Smooth muscle cell (in vitro differentiated cells): ENCODE measurements around the gene ZNF385A. TPM values are rescaled to one million over a fixed set of nuclear protein-coding genes. Genes with fewer than 3 reads are reported as not detected.

ENCODE experiments used
- DNase-seq: peaks from one replicate; lab custom pipeline; 2025; ENCODE audit not compliant: unreplicated experiment; lab: John Stamatoyannopoulos, UW
- H2AFZ ChIP-seq: fragments of 200-600 bp; sonication (generic); 2 replicates; pipeline ENCODE4 v1.6.0; 2016; ENCODE audit warnings: antibody characterized with exemption, low read depth, mild to moderate bottlenecking
- H3F3A ChIP-seq: fragments of 200-600 bp; sonication (generic); 2 replicates; pipeline ENCODE4 v1.6.0; 2017; ENCODE audit warnings: antibody characterized with exemption, low read depth
- H3K27ac ChIP-seq: fragments of 200-600 bp; sonication (generic); 2 replicates; pipeline ENCODE4 v1.5.1; 2016; ENCODE audit warnings: low read depth, mild to moderate bottlenecking
- H3K27me3 ChIP-seq: fragments of 200-600 bp; sonication (generic); 2 replicates; pipeline ENCODE4 v1.6.1; 2016; ENCODE audit warnings: low read depth, mild to moderate bottlenecking
- H3K36me3 ChIP-seq: fragments of 200-600 bp; sonication (generic); 2 replicates; pipeline ENCODE4 v1.5.1; 2016; ENCODE audit warnings: low read depth
- H3K4me1 ChIP-seq: fragments of 200-600 bp; sonication (generic); 2 replicates; pipeline ENCODE4 v1.5.1; 2016; ENCODE audit warnings: low read depth
- H3K4me2 ChIP-seq: fragments of 200-600 bp; sonication (generic); 2 replicates; pipeline ENCODE4 v1.6.0; 2016; ENCODE audit warnings: mild to moderate bottlenecking
- H3K4me3 ChIP-seq: fragments of 200-600 bp; sonication (generic); 2 replicates; pipeline ENCODE4 v1.5.1; 2016; ENCODE audit warnings: mild to moderate bottlenecking
- H3K79me2 ChIP-seq: fragments of 200-600 bp; sonication (generic); 2 replicates; pipeline ENCODE4 v1.6.0; 2016; ENCODE audit warnings: low read depth, mild to moderate bottlenecking
- H3K9ac ChIP-seq: fragments of 200-600 bp; sonication (generic); 2 replicates; pipeline ENCODE4 v1.6.0; 2016; ENCODE audit warnings: low read depth
- H3K9me3 ChIP-seq: fragments of 200-600 bp; sonication (generic); replicated peaks from 2 replicates; pipeline ENCODE4 v1.5.1; 2016; ENCODE audit warnings: low read depth
- H4K20me1 ChIP-seq: fragments of 200-600 bp; sonication (generic); 2 replicates; pipeline ENCODE4 v1.6.0; 2016; ENCODE audit warnings: low read depth
- WGBS: methylation state at CpG from one replicate; pipeline ENCODE4 v1.1.7; 2016; ENCODE audit warnings: low lambda C conversion rate; 5-methylcytosine and 5-hydroxymethylcytosine counted together
- polyA plus RNA-seq: library from polyadenylated mRNA; unstranded; fragments of >200 nt; fragmentation: Nextera tagmentation; extraction: Ambion mirVana; gene quantifications from 2 replicates; pipeline ENCODE4 v1.2.1, GENCODE V29; 2016
- total RNA-seq: library from RNA; depleted of rRNA; stranded (reverse); fragments of >200 nt; gene quantifications from 2 replicates; pipeline ENCODE4 v1.2.3, GENCODE V29; 2014
- TF ChIP-seq, protein P1 (sequence below): fragments of 200-600 bp; sonication (generic); IDR thresholded peaks from 2 replicates; pipeline ENCODE4 v1.5.1; 2017; ENCODE audit warnings: borderline replicate concordance, mild to moderate bottlenecking, antibody characterized with exemption; ENCODE audit not compliant: insufficient read depth, poor library complexity, severe bottlenecking

ZNF385A gene
- total and polyA plus RNA-seq, 2 experiments from 2014 or later: 6.5 to 20.2 TPM

DNA sequence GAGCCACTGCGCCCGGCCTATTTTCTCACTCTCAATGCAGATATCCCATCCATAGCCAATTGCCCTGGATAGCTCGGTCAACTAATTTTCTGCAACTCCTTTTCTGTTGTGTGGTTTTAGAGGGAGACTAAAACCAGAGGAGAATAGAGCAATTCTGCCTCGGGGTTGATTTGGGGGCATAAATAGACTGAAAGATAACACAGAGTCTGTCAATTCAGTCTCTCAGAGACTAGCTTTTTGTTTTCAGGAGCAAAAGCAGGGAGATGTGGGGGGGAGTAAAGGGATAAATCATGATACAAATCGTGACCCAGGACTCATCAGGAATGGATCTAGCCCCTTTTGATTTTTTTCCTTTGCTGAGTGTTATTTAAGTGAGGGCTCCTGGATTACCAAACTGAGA lies 53.1 kb downstream of the ZNF385A start:
- TF ChIP-seq, protein P1, sequence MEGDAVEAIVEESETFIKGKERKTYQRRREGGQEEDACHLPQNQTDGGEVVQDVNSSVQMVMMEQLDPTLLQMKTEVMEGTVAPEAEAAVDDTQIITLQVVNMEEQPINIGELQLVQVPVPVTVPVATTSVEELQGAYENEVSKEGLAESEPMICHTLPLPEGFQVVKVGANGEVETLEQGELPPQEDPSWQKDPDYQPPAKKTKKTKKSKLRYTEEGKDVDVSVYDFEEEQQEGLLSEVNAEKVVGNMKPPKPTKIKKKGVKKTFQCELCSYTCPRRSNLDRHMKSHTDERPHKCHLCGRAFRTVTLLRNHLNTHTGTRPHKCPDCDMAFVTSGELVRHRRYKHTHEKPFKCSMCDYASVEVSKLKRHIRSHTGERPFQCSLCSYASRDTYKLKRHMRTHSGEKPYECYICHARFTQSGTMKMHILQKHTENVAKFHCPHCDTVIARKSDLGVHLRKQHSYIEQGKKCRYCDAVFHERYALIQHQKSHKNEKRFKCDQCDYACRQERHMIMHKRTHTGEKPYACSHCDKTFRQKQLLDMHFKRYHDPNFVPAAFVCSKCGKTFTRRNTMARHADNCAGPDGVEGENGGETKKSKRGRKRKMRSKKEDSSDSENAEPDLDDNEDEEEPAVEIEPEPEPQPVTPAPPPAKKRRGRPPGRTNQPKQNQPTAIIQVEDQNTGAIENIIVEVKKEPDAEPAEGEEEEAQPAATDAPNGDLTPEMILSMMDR: no peak
- no peak overlapping the region for H3K27ac ChIP-seq
- H3K79me2 ChIP-seq: peaks cover 90% of the 10 kb centered on the region
- no peak overlapping the region for H2AFZ ChIP-seq
- DNase-seq: no peak
- H4K20me1 ChIP-seq: peaks cover 68% of the 10 kb centered on the region
- no peak overlapping the region for H3K4me3 ChIP-seq
- no peak overlapping the region for H3K9ac ChIP-seq
- H3K4me1 ChIP-seq: peaks cover 6% of the 10 kb centered on the region
- H3K27me3 ChIP-seq: no peaks in the 10 kb centered on the region
- H3K9me3 ChIP-seq: no peaks in the 10 kb centered on the region
- H3K36me3 ChIP-seq: no peaks in the 10 kb centered on the region
- H3K4me2 ChIP-seq: no peak overlapping the region
- no peaks in the 10 kb centered on the region for H3F3A ChIP-seq
- 70% methylated on average over 5 of the region's 5 CpGs for WGBS

DNA sequence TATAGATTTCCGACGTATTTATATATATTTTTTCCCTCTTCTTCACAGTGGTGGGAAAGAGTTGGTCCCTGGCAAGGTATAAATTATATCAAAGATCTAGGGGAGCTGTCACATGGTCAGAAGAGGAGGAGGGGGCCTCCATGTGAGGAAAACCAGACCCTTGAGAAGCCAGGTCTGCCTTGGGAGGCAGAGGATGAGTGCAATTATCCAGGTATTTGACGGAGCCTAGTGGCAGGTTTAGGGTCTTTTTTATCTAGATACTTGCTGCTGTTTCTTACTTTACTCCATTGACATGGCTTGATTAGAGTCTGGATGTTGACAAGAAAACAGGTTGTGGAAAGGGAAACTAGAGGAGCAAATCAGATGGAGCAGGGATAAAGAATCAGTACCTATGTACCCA lies 54.1 kb downstream of the ZNF385A start:
- H3K4me3 ChIP-seq: no peak overlapping the region
- peaks cover 93% of the 10 kb centered on the region for H3K79me2 ChIP-seq
- no peak overlapping the region for H3K4me2 ChIP-seq
- H3K36me3 ChIP-seq: no peaks in the 10 kb centered on the region
- WGBS: 74% methylated on average over 3 of the region's 3 CpGs
- no peak overlapping the region for H3K9ac ChIP-seq
- no peaks in the 10 kb centered on the region for H3K27me3 ChIP-seq
- H3K9me3 ChIP-seq: no peaks in the 10 kb centered on the region
- TF ChIP-seq, protein P1: no peak
- H3K4me1 ChIP-seq: peaks cover 14% of the 10 kb centered on the region
- no peaks in the 10 kb centered on the region for H3F3A ChIP-seq
- no peak overlapping the region for H3K27ac ChIP-seq
- DNase-seq: no peak
- peaks cover 58% of the 10 kb centered on the region for H4K20me1 ChIP-seq
- H2AFZ ChIP-seq: no peak overlapping the region

DNA sequence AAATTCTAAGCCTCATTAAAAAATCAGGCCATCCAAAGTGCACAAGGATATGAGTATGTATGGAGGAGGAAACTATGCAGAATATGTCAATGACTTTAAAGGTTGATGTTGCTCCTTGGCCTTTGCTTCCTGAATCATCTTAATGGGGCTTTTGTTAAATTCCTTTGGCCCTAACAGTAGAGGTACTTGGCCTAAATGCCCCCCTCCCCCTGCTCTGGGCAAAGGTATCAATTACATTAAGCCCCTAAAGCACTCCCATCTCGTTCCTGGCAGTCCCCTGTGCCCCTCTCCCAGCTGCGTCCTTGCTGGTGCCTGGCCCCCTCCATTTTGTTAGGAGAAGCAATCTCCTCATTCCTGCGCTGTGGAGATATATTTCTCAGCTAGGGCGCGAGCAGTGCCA lies 54.8 kb downstream of the ZNF385A start:
- 71% methylated on average over 5 of the region's 5 CpGs for WGBS
- H3K4me3 ChIP-seq: no peak overlapping the region
- peak overlapping the region; percentile 30 for H3K4me2 ChIP-seq

More for the DNA sequence above, 54.8 kb downstream of the ZNF385A start:
- Histone ChIP-seq H3K9ac (no peak overlapping the region), H3K27ac (no peak overlapping the region), H2AFZ (no peak overlapping the region), H3K79me2 (peaks cover 90% of the 10 kb centered on the region), H3K9me3 (no peaks in the 10 kb centered on the region), H3K36me3 (no peaks in the 10 kb centered on the region), H4K20me1 (peaks cover 51% of the 10 kb centered on the region), H3F3A (no peaks in the 10 kb centered on the region), H3K4me1 (peaks cover 14% of the 10 kb centered on the region), H3K27me3 (no peaks in the 10 kb centered on the region)
- DNase-seq: no peak
- TF ChIP-seq, protein P1: no peak
